Epidermal melanocyte (primary cell): Measurements from ENCODE around the gene SLC25A4.
"Not testable (repeated sequence)": the region's sequence is repeated elsewhere in the genome, so short reads cannot be mapped to it uniquely, and the experiment has no call there.

Experiments
- DNase-seq: peaks from one replicate; pipeline ENCODE4 v3.0.0; 2011; ENCODE audit warnings: low spot score; ENCODE audit not compliant: insufficient read length

The SLC25A4 gene

GRCh38 chr4:185142912-185143600 lies at the start of gene SLC25A4:
TSS of gene SLC25A4 (plus strand) at chr4:185143266. CDS start at chr4:185143373, 107 bp downstream.
- peak; percentile 74 for DNase-seq

- no peak for DNase-seq
These were observed 49.5 kb upstream of the SLC25A4 start for GRCh38 chr4:185093603-185094002.

- peak; percentile 50 for DNase-seq
These were observed 46.9 kb upstream of the SLC25A4 start for GRCh38 chr4:185096032-185096653.

DNA sequence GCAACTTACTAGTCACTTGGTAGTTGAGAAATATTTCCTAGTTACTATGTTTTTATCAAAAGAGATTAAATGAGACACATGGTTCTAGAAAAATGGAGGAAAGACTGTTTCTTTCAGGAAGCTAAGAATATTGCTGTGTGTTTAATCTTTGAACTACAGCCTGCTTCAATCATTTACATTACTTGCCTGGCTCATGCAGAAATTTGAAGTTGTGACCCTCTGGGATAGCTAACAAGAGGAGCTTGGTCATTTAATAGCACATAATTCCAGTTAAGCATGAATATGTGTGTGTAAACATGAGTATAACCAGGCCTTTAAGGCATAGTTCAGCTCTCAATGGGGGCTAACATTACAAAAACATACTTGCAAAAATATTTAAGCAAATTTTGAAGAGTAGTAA lies 44.6 kb upstream of the SLC25A4 start:
- no peak for DNase-seq

DNA sequence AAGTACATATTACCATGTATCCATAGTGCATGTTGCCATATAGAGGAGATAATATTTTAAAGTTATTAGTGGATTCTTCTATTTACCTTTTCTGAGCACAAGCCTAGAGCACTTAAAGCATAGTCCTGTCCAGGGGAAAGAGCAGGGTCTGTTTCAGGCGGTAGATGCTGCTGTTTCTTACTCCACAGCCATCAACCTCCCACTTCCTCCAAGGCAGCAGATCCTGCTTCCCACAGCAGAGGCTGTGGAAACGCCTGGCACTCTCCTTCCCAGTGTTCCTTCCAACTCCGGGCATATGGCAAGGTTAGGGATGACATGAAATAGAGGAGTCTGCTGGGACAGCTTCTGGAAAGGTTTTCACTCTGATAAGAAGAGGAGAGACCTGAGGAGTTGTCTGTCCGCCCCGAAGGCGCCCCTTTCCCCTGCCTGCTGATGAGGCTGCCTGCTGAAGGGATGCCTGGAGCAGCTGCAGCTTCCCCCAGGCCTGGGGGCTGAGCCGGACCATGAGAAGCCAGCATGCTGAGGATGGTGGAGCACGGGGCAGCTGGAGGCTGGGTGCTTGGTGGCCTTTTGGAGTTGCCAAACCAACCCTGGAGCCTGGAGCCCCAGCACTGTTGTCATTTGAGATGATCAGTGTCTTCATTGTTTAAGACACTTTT lies 43.9 kb upstream of the SLC25A4 start:
- no peak for DNase-seq

DNA sequence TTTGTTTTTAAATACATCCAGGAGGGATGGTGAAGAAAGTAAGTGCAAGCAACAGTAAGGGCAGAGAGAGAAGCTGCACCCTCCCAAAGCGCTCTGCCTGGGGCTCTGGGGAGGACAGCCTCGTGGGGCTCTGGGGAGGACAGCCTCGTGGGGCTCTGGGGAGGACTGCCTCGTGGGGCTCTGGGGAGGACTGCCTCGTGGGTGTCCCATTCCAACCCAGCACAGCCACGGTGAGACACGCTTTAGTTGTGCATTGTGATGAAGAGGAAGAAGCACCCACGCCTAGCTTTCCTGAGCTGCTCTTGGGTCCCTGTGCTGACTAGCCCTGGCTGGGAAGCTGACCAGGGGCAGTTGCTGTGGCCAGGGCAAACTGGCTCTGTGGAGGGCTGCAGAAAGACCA lies 43.1 kb upstream of the SLC25A4 start:
- no peak for DNase-seq

GRCh38 chr4:185100423-185100822 lies 42.6 kb upstream of the SLC25A4 start:
- DNase-seq: no peak

DNA sequence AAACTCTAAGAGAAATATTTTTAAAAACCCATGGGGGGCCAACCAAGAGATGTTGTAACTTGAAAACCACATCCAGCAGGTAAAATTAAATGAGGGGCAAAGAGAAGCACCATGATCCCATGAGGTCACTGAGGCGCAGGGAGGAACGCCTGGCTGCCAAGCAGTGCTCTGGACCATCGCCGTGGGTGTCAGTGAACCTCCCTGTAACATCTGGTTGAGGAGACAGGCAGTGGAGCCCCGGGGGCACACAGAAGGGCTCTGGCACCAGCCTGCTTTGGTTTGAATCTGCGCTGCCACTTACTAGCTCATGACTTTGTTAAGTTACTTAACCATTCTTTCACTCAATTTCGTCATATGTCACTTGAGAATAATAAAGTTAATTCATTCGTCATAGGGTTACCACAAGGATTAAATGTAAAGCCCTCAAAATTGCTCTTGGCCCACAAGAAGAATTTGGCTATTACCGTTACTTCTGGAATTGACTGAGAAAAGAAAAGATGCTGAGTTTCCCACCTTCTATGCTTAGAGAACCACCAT lies 41.6 kb upstream of the SLC25A4 start:
- DNase-seq: no peak

DNA sequence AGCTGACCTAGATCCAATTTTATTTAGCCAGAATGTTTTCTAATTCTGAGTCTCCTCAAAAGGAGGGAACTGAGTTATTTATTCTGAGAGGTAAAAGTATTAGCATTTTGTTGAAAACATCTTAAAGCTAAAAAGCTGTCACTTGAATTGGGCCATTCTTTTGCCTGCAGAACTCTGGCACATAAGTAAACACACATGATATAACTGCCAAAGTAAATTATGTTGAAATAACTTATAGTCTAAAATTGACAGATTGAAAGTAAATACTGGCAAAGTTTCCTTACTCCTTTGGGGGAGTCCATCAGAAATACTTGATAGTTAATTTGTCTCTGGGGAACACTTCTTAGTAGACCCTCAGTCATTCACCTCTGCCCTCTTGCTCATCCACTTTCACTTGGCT lies 38.3 kb upstream of the SLC25A4 start:
- DNase-seq: no peak

GRCh38 chr4:185106353-185106752 lies 36.7 kb upstream of the SLC25A4 start:
- no peak for DNase-seq

GRCh38 chr4:185107574-185107973 lies 35.5 kb upstream of the SLC25A4 start:
- not testable (repeated sequence) for DNase-seq

- no peak for DNase-seq
These were observed 34.9 kb upstream of the SLC25A4 start for GRCh38 chr4:185108185-185108584.

- DNase-seq: no peak
These were observed 34.4 kb upstream of the SLC25A4 start for GRCh38 chr4:185108669-185109068.

DNA sequence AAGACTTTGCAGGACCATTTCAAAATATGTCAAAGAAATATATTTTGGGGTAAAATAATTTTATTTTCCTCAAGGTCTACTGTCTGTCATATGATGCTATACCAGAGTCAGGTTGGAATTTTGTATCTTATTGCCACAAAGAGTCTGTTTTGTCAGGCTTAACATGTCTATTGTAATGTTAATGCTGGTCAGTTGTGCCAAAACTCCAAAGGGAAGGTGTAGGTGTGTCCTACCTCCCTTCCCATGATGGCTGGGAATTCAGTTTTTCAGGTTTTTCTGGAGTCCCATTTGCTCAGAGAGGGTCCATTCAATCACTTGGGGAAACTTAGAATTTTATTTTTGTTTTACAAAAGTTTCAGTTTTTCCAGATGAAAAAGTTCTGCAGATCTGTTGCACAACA lies 33.3 kb upstream of the SLC25A4 start:
- no peak for DNase-seq

GRCh38 chr4:185110375-185110823 lies 32.7 kb upstream of the SLC25A4 start:
- DNase-seq: no peak

DNA sequence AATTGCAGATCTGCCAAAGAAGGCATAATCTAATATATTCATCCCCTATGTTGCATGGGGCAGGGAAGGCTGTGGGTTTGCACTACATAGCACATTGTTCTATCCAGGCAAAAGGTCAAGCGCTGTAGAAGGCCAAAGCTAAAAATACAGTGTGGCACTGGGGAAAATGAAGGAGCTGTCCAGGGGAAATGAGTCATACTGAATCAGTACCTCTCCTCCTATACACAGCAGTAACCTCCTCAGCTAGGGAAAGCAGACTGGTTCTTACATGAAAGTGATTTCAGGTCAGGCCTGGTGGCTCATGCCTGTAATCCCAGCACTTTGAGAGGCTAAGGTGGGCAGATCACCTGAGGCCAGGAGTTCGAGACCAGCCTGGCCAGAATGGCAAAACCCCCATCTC lies 31.0 kb upstream of the SLC25A4 start:
- DNase-seq: peak; percentile 63

GRCh38 chr4:185113340-185113739 lies 29.7 kb upstream of the SLC25A4 start:
- no peak for DNase-seq

DNA sequence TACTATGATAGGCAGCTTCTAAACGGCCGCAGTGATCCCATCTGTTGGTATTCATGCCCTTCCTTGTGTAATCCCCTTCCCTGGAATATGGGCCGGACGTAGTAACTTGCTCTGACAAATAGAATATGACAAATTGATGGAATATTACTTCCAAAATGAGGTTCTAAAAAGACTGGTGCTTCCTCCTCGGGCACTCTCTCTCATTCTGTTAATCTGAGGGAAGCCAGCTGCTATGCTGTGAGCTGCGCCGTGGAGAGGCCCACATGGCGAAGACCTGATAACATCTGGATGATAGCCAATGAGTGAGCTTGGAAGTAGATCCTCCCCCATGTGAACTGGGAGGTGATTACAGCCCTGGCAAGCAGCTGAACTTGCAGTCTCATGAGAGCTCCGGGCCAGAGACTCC lies 27.2 kb upstream of the SLC25A4 start:
- DNase-seq: no peak

GRCh38 chr4:185117300-185117934 lies 25.6 kb upstream of the SLC25A4 start:
- no peak for DNase-seq

DNA sequence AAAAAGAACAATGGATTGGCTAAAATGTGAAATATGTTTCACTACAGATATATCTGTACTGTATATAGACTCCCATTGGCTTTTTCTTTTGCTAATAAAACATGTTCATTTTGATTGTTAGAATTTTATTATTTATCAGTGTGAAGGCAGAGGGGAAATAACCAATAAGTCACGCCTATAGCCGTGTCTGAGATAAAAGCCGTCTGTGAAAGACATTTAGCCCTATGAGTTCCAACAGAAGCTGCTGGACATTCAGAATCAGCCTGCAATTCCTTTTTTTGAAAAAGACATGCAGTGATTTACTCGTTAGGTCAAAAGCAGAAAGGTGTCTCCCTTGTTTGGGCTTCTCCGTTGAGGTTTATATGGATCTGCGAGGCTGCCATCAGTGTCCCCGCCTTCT lies 24.2 kb upstream of the SLC25A4 start:
- no peak for DNase-seq

- not testable (repeated sequence) for DNase-seq
These were observed 23.6 kb upstream of the SLC25A4 start for GRCh38 chr4:185119467-185119866.
